HG02981 (cell line): ENCODE data around the gene SEC22A.
"Not testable (repeated sequence)": the region's sequence is repeated elsewhere in the genome, so short reads cannot be mapped to it uniquely, and the experiment has no call there.

ENCODE experiments used
- ATAC-seq: cut with Tn5 transposase; IDR thresholded peaks from one replicate; pipeline ENCODE4 v1.9.1; 2021; ENCODE audit warnings: mild to moderate bottlenecking, moderate library complexity; ENCODE audit not compliant: unreplicated experiment

Gene SEC22A

DNA sequence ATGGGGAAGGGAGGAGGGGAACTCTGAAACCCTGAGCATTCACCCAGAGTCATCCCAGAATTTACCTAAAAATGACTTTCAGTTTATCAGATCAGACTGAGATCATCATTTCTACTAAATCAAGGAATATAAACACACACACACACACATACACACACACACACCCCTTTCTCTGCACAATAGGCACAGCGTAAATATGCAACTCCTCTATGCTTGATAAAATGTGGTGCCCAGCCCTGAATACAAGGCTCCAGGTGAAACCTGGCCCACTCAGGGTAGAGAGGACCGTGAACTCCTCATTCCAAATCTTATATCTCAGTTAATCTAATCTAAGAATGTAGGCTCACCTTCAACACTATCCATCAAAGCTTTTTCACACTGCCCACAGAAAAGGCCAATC is 31.8 kb upstream of the SEC22A start:
- no peak for ATAC-seq

GRCh38 chr3:123180791-123181190 is 21.0 kb upstream of the SEC22A start:
- ATAC-seq, result no peak

- ATAC-seq, result no peak
Measured at GRCh38 chr3:123186695-123187094, 15.0 kb upstream of the SEC22A start.

- no peak for ATAC-seq
Measured at GRCh38 chr3:123188058-123188457, 13.7 kb upstream of the SEC22A start.

GRCh38 chr3:123193448-123194101 is 8.2 kb upstream of the SEC22A start:
- no peak for ATAC-seq

DNA sequence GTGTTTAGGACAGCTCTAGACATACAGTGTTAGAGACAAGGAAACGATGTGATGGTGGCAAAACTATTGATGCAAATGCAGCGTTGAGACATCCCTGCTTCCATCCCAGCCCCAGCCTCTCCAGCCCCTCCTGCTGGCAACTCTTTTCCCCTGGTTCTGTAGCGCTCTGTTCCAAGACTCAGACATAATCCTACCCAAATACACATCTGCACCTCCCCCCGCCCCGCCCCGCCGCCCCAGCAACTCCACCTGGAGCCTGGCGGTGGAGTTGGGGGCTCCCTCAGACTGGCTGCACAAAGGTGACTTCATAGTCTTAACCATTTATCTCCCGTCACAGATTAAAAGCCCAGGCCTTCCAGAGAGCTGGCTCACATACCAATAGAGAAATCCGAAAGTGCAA is 7.2 kb upstream of the SEC22A start:
- no peak for ATAC-seq

- ATAC-seq, result no peak
Measured at GRCh38 chr3:123198372-123198771, 3.4 kb upstream of the SEC22A start.

DNA sequence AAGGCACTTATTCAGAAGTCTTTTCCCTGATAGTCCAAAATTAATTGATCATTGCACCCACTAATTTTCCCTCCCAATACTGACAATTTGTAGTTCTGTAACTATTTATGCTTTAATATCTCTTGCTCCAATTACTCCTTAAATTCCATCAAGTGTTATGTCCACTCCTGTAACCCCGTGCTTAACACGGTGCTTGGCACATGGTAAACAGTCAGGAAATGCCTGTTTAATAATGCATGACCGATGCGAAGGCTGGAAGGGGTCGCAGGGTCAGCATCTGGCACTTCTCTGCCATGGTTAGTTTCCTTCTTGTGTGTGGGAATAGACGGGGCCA is 553 bp upstream of the SEC22A start:
- no peak for ATAC-seq

- no peak for ATAC-seq
Measured at GRCh38 chr3:123202451-123202850, 708 bp downstream of the SEC22A start.

DNA sequence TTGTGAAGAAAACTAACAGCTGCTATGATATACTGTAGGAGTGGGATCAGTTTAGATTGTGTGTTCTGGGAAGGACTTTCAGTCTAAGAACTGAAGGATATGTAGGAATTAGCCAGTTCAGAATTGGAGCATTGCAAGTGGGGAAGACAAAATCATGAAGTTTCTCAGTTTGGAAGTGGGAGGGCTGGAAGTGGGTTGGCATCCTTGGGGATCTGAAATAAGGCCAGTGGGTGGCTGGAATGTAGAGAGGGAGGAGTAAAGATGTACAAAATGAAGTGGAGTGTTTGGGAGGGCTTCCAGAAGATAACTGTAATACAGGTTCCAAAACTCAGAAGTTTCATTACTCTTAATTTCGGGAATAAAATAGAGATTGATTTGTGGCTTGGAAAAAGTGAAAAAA is 17.2 kb downstream of the SEC22A start:
- ATAC-seq, result no peak

DNA sequence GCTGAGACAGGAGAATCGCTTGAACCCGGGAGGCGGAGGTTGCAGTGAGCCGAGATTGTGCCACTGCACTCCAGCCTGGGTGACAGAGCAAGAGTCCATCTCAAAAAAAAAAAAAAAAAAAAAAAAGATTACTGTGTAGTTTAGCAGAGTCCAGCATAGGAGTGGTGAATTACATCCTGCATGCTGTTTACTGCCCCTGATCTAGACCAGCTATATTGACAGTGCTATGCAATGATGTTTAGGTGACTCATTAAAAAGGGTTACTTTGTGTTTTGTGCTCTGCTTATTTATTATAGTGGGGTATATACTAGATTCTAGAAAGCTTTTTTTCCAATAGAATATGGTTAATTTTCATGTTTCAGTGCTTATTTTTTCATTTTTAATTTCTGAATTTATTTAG is 19.6 kb downstream of the SEC22A start:
- not testable (repeated sequence) for ATAC-seq

GRCh38 chr3:123225016-123225415 is 23.3 kb downstream of the SEC22A start:
- no peak for ATAC-seq

DNA sequence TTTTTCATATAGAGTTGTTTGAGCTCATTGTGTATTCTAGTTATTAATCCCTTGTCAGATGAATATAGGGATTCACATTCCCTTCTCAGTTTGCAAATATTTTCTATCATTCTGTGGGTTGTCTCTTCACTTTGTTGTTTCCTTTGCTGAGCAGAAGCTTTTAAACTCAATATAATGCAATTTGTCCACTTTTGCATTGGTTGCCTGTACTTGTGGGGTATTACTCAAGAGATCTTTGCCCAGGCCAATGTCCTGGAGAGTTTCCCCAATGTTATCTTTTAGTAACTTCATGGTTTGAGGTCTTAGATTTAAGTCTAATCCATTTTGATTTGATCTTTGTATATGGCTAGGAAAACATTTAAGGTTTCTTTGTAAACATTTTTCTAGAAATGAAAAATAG is 24.8 kb downstream of the SEC22A start:
- no peak for ATAC-seq

DNA sequence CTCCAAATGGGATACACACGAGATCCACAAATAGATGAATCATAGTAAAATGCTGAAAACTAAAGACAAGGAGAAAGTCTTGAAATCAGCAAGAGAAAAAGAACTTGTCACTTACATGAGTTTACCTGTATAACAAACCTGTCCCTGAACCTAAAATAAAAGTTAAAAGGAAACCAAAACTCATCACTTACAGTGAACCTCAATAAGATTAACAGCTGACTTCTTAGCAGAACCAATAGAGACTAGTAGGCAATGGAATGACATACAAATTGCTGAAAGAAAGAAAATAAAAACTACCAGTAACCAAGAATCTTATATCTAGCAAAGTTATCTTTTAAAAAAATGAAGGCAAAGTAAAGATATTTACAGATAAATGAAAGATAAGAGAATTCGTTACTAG is 27.4 kb downstream of the SEC22A start:
- no peak for ATAC-seq

- no peak for ATAC-seq
Measured at GRCh38 chr3:123236902-123237301, 35.2 kb downstream of the SEC22A start.

DNA sequence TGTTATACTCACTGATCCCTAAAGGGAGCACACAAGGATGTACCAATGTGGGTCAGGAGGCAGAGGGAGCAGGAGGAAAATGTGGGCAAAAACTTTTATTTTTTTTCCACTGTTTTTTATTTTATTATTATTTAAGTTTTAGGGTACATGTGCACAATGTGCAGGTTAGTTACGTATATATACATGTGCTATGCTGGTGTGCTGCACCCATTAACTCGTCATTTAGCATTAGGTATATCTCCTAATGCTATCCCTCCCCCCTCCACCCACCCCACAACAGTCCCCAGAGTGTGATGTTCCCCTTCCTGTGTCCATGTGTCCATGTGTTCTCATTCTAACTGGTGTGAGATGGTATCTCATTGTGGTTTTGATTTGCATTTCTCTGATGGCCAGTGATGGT is 37.4 kb downstream of the SEC22A start:
- ATAC-seq, result not testable (repeated sequence)

DNA sequence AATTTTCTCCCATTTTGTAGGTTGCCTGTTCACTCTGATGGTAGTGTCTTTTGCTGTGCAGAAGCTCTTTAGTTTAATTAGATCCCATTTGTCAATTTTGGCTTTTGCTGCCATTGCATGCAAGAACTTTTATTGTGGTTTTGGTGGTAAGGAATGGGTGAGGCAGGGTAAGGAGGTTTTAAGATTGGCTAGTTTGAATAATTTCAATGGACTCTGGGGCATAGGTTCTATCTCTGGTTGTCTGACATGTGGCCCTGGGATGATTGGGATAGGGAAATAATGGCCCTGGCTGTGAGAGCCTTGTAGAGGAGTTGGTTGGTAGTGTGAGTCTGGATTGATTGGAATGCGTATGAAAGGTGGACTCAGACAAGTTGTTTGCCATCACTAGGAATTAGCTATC is 38.0 kb downstream of the SEC22A start:
- ATAC-seq, result no peak

DNA sequence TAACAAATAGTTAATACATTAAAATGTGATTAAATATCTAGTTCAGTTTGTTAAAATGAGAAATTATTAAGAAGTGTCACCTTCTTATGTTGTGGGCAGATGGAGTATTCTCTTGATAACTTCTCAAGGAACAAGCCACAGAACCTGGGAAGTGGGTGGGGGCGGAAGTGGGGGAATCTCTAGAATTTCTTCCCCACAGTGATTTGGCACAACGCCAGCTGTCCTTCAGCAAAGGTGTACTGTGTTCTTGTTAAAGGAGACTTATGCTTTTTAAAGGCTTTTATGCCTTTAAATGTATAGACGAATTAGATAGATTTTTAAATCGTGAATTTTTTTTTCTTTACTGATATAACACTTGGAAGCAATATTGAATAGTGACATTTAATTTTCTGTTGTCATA is 42.4 kb downstream of the SEC22A start:
- no peak for ATAC-seq

GRCh38 chr3:123246866-123247265 is 45.1 kb downstream of the SEC22A start:
- no peak for ATAC-seq

DNA sequence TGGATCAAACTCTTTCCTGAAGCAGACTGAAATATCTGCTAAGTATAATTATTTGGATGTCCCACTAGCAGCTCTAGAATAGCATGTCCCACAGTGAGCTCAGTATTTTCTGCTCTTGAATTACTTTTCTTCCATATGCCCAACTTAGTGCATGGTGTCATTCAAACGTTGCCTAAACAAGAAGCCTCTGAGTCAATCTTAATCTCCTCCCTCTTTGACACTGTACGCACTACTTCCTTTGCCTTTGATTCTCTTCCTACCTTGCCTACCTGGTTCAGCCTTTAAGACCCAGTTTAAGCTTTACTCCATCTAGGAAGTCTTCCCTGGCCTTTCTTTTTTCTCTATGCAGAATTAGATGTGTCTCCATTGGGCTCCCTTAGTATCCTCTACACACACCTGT is 54.5 kb downstream of the SEC22A start:
- no peak for ATAC-seq

DNA sequence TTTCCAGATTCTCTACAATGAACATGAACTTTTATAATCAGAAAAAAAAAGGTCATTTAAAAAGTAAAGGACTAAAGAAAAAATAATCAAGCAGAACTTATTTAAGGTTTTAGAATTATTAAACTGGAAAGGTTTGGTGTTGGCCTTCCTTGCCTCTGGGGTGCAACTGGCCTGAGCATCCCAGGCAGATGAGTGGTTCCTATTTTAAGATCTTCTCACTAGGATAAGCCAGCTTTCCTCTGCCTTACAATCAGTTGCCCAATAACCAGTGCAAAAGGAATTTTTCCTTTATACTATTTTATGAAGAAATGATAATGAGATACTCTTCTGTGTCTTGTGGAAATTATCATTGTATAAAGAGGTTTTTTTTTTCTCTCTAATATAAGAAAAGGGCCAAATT is 56.6 kb downstream of the SEC22A start:
- no peak for ATAC-seq

DNA sequence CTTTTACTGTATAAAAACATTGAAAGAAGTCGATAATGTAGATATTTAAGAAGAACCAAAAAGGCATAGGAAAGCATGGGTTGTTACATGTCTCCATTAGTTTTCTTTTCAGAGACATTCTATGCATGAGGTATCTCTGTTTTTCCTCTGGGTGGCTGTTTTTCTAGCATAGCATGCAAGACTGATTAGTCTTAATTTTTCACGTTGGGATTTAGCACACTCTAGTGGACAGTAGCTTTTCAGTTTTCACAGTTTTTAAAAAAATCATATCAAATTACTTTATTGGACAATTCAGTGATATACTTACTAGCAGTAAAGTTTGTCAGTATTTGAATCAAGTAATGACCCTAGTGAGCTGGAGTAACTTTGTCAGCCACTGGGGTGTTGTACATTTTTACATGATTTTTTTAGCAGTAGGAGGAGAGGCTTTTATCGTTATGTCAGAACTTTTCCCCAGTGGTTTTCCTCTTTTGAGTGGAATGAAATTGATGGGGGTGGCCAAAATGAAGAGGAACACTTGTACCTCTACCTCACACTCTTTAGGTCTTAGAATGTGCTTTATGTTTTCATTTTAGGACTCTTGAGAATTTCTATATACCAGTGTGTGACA is 57.2 kb downstream of the SEC22A start:
- ATAC-seq, result no peak

DNA sequence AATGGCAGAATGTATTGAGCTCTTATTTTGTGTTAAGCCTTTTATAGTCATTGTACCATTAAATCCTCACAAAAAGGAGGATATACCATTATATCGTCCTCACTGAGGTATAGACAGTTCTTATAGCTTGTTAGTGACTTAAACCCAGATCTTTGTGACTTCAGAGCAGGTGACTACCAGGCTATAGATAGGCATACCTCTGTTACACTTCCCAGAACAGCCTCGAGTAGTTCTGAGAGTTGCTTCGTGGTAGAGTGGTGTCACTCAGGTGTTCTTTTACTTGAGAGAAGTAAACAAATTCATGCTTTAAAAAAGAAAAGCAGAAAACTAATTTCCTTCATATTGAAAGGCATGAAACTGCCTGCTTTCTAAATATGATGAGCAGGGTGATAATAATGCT is 59.9 kb downstream of the SEC22A start:
- ATAC-seq, result no peak
